Fibroblast of mammary gland (primary cell): Measurements from ENCODE around the gene KIF23.

ENCODE experiments used
- DNase-seq: peaks from one replicate; pipeline ENCODE4 v3.0.0-alpha.2; 2010; ENCODE audit warnings: low read depth
- H3K4me3 ChIP-seq: 2 replicates; pipeline ENCODE4 v1.5.1; 2011; ENCODE audit warnings: low read depth, mild to moderate bottlenecking, low read length, moderate library complexity; ENCODE audit not compliant: control insufficient read depth
- TF ChIP-seq, protein P1 (sequence below): conservative IDR thresholded peaks from 2 replicates; pipeline ENCODE4 v1.5.1; 2011; ENCODE audit warnings: low read depth, low read length, inconsistent platforms; ENCODE audit not compliant: control insufficient read depth, insufficient read depth

Gene KIF23

DNA sequence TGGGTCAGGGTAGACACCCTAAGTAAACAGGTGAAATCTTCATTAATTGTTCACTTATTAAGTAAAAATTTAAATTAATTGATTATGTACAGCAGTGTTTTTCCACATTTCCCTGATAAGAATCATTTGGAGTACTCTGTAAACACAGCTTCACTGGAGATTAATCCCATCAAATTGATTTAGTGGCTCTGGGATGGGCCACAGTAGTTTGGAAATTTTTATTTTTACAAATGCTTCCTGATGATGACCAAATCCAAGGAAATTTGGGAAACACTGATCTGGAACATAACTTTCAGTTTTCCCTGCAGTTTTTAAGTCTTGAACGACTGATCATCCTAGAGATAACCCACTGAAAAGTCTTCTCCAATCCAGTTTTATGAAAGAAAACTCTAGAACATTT is 19.7 kb downstream of the KIF23 start:
- DNase-seq = no peak
- TF ChIP-seq, protein P1, sequence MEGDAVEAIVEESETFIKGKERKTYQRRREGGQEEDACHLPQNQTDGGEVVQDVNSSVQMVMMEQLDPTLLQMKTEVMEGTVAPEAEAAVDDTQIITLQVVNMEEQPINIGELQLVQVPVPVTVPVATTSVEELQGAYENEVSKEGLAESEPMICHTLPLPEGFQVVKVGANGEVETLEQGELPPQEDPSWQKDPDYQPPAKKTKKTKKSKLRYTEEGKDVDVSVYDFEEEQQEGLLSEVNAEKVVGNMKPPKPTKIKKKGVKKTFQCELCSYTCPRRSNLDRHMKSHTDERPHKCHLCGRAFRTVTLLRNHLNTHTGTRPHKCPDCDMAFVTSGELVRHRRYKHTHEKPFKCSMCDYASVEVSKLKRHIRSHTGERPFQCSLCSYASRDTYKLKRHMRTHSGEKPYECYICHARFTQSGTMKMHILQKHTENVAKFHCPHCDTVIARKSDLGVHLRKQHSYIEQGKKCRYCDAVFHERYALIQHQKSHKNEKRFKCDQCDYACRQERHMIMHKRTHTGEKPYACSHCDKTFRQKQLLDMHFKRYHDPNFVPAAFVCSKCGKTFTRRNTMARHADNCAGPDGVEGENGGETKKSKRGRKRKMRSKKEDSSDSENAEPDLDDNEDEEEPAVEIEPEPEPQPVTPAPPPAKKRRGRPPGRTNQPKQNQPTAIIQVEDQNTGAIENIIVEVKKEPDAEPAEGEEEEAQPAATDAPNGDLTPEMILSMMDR = no peak
- no peak overlapping the region for H3K4me3 ChIP-seq

DNA sequence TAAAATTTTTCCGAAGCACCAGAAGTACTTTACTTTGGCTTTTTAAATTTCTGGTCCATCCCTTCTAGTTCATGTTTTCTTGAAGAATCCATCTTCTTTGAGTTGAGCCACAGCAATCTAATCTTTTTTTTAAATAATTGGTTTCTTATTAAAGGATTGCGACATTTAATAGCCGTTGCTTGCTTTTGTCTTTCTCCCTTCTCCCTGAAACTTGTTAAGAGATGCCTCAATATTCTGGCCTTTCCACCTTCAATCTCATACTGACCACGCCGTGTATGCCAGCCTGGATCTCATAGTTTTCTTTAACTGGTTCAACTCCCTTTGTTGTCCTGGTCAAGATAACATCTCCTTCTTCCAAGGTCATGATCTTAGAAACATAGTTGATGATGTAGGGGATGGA is 20.1 kb downstream of the KIF23 start:
- peak; percentile 43 for DNase-seq
- TF ChIP-seq, protein P1 = no peak
- no peak overlapping the region for H3K4me3 ChIP-seq

DNA sequence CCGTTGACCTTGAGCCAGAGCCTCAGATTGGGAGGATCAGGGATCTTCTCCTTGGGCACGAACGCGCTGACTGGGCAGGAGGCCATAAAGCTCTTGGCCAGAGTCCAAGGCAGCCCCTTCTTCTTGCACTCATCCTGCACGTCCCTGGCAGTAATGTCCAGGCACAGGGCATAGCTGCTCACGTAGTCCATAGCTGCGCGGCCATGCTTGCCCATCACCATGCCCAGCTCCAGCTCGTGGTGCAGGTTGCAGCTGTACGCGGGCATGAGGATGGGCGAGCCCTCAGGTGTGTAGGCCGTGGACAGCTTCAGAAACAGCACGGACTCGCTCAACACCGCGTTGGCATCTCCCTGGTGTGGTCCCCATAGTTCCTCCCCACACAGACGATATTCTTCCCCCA is 20.5 kb downstream of the KIF23 start:
- H3K4me3 ChIP-seq = no peak overlapping the region
- no peak for DNase-seq
- TF ChIP-seq, protein P1 = no peak

DNA sequence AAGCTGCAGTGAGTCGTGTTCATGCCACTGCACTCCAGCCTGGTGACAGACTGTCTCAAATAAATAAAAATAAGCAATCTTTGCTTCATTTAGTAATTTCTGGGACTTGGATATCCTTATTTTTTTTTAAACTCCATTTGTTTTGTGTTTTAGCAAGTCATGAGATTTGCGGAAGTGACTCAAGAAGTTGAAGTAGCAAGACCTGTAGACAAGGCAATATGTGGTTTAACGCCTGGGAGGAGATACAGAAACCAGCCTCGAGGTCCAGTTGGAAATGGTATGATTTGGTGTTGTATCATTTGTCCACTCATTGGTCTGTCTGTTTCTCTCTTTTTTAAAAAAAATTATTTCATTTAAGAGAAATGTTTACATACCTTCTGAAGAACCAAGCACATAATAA is 21.8 kb downstream of the KIF23 start:
- DNase-seq = no peak
- TF ChIP-seq, protein P1 = no peak
- no peak overlapping the region for H3K4me3 ChIP-seq

DNA sequence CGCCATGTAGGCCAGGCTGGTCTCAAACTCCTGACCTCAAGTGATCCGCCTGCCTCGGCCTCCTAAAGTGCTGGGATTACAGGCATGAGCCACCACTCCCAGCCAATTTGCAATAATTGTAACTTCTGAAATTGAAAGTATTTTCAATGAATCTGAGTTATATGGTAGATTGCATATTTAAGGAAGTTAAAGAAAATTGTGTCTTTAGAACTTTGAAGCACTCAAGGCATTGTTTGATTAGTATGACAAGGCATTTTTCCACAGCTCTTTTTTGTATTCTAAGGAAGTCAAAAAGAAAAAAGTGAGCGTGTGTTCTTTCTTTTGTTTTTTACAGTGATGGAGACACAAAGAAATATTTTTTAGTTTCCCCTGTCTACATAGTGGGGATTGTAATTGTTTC is 22.8 kb downstream of the KIF23 start:
- DNase-seq = no peak
- H3K4me3 ChIP-seq = no peak overlapping the region
- TF ChIP-seq, protein P1 = no peak

DNA sequence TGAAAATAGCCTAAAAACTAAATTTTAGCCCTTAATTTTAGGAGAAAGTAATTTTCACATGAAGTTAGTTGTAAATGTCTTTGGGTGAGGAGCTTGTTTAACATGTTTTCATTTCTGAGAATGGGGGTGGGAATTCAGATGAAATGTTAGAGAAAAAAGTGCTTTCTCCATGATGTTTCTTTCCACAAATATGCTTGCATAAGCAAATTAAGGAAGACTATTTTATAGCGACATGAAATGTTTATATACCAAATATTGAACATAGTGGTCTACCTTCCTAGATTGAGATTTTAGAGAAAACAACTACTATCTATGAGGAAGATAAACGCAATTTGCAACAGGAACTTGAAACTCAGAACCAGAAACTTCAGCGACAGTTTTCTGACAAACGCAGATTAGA is 25.5 kb downstream of the KIF23 start:
- TF ChIP-seq, protein P1 = no peak
- H3K4me3 ChIP-seq = no peak overlapping the region
- DNase-seq = no peak

DNA sequence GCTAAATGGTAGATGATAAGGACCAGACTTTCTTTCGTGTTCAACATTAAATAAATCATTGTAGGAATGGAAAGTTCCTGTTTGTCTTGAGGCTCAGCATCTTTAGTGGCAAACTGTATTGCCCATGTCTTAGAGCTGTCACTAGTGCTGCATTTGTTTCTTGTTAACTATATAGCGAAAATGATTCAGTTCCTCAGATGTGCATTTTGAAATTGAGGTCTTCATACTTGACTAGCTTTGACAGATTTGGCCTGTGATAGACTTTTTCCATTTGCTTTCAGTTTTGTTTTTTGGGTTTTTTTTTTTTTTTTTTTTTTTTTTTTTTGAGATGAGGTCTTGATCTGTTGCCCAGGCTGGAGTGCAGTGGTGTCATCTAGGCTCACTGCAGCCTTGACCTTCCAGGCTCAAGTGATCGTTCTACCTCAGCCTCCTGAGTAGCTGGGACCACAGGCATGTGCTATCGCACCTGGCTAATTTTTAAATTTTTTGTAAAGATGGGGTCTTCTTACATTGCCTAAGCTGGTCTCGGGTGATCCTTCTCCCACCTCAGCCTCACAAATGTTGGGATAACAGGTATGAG is 29.0 kb downstream of the KIF23 start:
- TF ChIP-seq, protein P1 = no peak
- DNase-seq = no peak
- no peak overlapping the region for H3K4me3 ChIP-seq
